ENCODE data around the gene ARSJ.

The ARSJ gene

GRCh38 chr4:113921089-113921794, 58.2 kb downstream of the ARSJ start:
- Mint-ChIP-seq H3K4me1 (ENCODE audit: low read depth) (peaks cover 4% of the 10 kb centered on the region), H3K36me3 (ENCODE audit: low read depth) (no peaks in the 10 kb centered on the region), H3K27me3 (no peaks in the 10 kb centered on the region), H3K4me3 (no peak overlapping the region), H3K27ac (no peak overlapping the region), H3K9me3 (no peaks in the 10 kb centered on the region)
- no peak for DNase-seq

DNA sequence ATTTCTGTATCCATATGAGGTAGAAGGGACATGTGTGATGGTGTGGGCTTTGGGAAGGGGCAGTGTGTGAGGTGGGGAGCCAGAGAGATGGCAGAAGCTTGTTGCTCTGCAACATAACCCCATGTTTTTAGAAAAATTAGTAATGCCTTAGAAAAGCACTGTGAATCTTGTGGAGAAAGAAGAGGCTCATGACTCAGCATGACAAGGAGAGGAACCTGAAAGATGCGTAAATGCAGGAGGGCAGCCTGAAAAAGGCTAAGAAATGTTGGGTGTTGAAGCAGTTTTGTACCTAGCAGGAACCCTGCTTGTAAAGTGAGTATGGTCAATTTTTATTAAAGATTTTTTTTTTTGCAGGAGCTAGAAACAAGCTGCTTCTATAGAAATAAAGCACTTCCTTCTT, 59.8 kb downstream of the ARSJ start:
- Mint-ChIP-seq H3K9me3 (no peaks in the 10 kb centered on the region), H3K27me3 (no peaks in the 10 kb centered on the region)

GRCh38 chr4:113919145-113919544, 60.3 kb downstream of the ARSJ start:
- no peak for DNase-seq
- H3K4me1 Mint-ChIP-seq (ENCODE audit: low read depth): peaks cover 4% of the 10 kb centered on the region
- H3K27me3 Mint-ChIP-seq: no peaks in the 10 kb centered on the region
- H3K27ac Mint-ChIP-seq: no peak overlapping the region
- no peaks in the 10 kb centered on the region for H3K9me3 Mint-ChIP-seq
- H3K4me3 Mint-ChIP-seq: no peak overlapping the region
- no peaks in the 10 kb centered on the region for H3K36me3 Mint-ChIP-seq (ENCODE audit: low read depth)

More for the DNA sequence above, 59.8 kb downstream of the ARSJ start:
- no peaks in the 10 kb centered on the region for H3K36me3 Mint-ChIP-seq (ENCODE audit: low read depth)
- H3K4me3 Mint-ChIP-seq: no peak overlapping the region
- no peak overlapping the region for H3K27ac Mint-ChIP-seq
- H3K4me1 Mint-ChIP-seq (ENCODE audit: low read depth): peaks cover 4% of the 10 kb centered on the region
- DNase-seq: no peak

DNA sequence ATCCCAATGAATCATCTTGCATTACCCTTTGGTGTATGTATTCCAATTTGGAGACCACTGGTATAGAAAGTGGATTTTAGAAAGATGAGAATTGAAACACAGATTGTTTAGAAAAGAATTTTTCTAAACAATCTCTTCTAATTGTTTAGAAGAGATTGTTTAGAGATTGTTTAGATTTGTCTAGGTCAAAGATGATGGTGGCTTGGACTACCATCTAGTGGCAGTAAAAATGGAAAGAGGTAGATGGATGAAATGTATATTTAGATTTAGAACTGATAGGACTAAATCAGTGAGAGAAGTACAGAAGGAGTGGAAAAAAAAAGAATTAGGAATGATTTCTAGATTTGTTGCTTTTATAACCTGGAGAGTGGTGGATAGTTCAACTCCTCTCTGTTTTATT, 70.6 kb downstream of the ARSJ start:
- Mint-ChIP-seq H3K36me3 (ENCODE audit: low read depth) (no peaks in the 10 kb centered on the region), H3K27me3 (no peaks in the 10 kb centered on the region), H3K4me1 (ENCODE audit: low read depth) (peaks cover 24% of the 10 kb centered on the region), H3K9me3 (peaks cover 5% of the 10 kb centered on the region), H3K27ac (no peak overlapping the region), H3K4me3 (no peak overlapping the region)
- no peak for DNase-seq

DNA sequence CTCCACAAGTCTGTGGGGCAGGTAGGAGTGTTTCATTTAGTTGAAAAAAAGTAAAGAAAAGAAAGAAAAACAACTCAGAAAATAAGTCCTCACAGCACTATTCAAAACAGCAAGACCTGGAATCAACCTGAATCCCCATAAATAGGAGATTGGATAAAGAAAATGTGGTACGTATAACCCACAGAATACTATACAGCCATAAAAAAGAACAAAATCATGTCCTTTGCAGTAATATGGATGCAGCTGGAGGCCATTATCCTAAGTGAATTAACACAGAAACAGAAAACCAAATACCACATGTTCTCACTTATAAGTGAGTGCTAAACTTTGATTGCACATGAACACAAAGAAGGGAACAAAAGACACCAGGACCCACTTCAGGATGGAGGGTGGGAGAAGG, 71.9 kb downstream of the ARSJ start:
- no peak overlapping the region for H3K4me3 Mint-ChIP-seq
- H3K4me1 Mint-ChIP-seq (ENCODE audit: low read depth): peaks cover 37% of the 10 kb centered on the region
- H3K36me3 Mint-ChIP-seq (ENCODE audit: low read depth): no peaks in the 10 kb centered on the region
- no peaks in the 10 kb centered on the region for H3K27me3 Mint-ChIP-seq
- H3K27ac Mint-ChIP-seq: no peak overlapping the region
- no peak for DNase-seq
- H3K9me3 Mint-ChIP-seq: peaks cover 5% of the 10 kb centered on the region

DNA sequence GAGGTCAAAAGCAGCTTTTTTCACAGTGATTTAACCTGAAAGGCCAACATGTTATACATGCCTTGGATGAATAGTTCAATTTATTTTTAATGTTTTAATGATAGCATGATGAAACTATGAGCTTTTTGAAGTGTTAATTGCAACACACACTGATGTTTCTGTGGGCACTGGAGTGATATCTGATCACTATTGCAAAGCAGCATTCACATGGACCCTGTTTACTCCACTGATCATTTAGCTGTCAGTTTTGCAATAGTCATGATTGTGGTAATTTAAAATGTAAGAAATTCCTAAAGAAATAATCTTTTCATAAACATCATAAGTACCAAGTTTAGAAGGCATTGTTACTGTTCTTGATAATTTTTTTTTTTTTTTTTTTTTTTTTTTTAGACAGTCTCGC, 74.1 kb downstream of the ARSJ start:
- H3K27ac Mint-ChIP-seq: no peak overlapping the region

GRCh38 chr4:113904877-113905276, 74.6 kb downstream of the ARSJ start:
- Mint-ChIP-seq H3K27ac (no peak overlapping the region), H3K4me3 (no peak overlapping the region), H3K4me1 (ENCODE audit: low read depth) (peaks cover 53% of the 10 kb centered on the region), H3K9me3 (peaks cover 5% of the 10 kb centered on the region), H3K27me3 (no peaks in the 10 kb centered on the region), H3K36me3 (ENCODE audit: low read depth) (no peaks in the 10 kb centered on the region)
- DNase-seq: no peak

More for the DNA sequence above, 74.1 kb downstream of the ARSJ start:
- DNase-seq: no peak
- H3K36me3 Mint-ChIP-seq (ENCODE audit: low read depth): no peaks in the 10 kb centered on the region
- H3K4me1 Mint-ChIP-seq (ENCODE audit: low read depth): peaks cover 48% of the 10 kb centered on the region
- no peaks in the 10 kb centered on the region for H3K27me3 Mint-ChIP-seq
- H3K9me3 Mint-ChIP-seq: peaks cover 5% of the 10 kb centered on the region
- H3K4me3 Mint-ChIP-seq: no peak overlapping the region

DNA sequence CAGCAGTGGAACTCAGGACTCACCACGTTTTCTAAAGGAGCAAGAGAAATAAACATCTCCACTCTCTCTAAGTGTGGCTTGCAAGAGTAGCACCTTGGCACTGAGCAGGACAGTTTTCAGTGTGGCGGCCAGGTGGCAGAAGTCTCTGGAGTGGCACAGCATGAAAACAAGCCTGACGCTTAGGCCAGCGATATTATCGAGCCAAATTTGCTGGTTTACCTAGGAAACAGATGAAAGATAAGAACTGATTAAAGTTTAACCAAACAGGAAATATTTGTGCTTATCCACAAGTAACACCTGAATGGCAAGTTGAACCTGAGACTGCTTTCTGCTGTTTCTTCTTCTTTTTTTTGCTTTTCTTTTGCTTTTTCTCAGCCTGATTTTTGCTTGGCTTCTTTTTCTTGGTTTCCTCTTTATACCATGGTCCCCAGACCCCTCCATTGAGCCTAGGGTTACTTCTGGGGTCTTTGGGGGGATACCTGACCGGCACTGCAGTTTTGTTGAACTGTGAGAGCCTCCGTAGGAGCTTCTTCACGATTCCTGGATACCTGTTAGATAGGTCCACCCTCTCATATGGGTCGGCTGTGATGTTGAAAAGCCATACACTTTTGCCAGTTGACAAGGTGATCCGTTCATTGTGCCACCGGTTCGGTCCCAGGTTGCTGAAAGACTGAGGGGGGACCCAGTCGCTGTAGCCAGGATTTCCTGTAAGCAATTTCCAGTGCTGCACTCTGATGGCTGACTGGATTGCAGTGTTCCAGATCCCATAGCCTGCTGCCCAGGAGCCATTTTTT, 77.3 kb downstream of the ARSJ start:
- no peaks in the 10 kb centered on the region for H3K27me3 Mint-ChIP-seq
- no peaks in the 10 kb centered on the region for H3K36me3 Mint-ChIP-seq (ENCODE audit: low read depth)
- peak overlapping the region; percentile 62 for H3K4me3 Mint-ChIP-seq
- peaks cover 3% of the 10 kb centered on the region for H3K9me3 Mint-ChIP-seq
- peak overlapping the region; percentile 81 for H3K27ac Mint-ChIP-seq
- DNase-seq: peak; percentile 59
- peaks cover 72% of the 10 kb centered on the region for H3K4me1 Mint-ChIP-seq (ENCODE audit: low read depth)

- Mint-ChIP-seq H3K9me3 (peaks cover 3% of the 10 kb centered on the region), H3K4me3 (no peak overlapping the region), H3K27ac (peak overlapping the region; percentile 85), H3K36me3 (ENCODE audit: low read depth) (no peaks in the 10 kb centered on the region), H3K27me3 (no peaks in the 10 kb centered on the region), H3K4me1 (ENCODE audit: low read depth) (peaks cover 61% of the 10 kb centered on the region)
- DNase-seq: no peak
Observed at GRCh38 chr4:113899271-113900070, 80.0 kb downstream of the ARSJ start.

DNA sequence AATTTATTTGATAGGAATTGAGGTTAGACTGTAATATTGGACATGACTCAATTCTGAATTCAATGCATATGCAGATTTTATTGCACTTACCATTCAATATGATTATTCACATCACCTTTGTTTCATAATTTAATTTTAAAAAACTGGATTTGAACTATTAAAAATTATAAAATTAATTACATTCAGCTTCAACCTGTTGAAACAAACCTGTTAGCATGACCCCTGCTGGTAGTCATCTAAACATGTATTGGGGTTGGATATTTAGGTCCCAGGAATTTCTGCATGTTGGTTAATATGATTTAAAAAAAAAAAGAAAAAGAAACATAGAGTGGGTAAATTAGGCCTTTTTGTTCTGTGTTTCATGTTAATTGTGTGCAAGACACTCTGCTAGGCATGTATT, 85.9 kb downstream of the ARSJ start:
- Mint-ChIP-seq H3K36me3 (ENCODE audit: low read depth) (peaks cover 3% of the 10 kb centered on the region), H3K27ac (no peak overlapping the region), H3K4me1 (ENCODE audit: low read depth) (peaks cover 21% of the 10 kb centered on the region), H3K9me3 (peaks cover 10% of the 10 kb centered on the region), H3K27me3 (no peaks in the 10 kb centered on the region), H3K4me3 (no peak overlapping the region)
- DNase-seq: no peak

GRCh38 chr4:113888006-113888405, 91.4 kb downstream of the ARSJ start:
- Mint-ChIP-seq H3K9me3 (peaks cover 12% of the 10 kb centered on the region), H3K27me3 (no peaks in the 10 kb centered on the region), H3K36me3 (ENCODE audit: low read depth) (peaks cover 3% of the 10 kb centered on the region), H3K4me1 (ENCODE audit: low read depth) (peaks cover 7% of the 10 kb centered on the region), H3K4me3 (no peak overlapping the region), H3K27ac (no peak overlapping the region)
- DNase-seq: no peak

GRCh38 chr4:113885291-113885690, 94.2 kb downstream of the ARSJ start:
- Mint-ChIP-seq H3K27ac (no peak overlapping the region), H3K36me3 (ENCODE audit: low read depth) (peaks cover 3% of the 10 kb centered on the region), H3K4me1 (ENCODE audit: low read depth) (peaks cover 3% of the 10 kb centered on the region), H3K9me3 (peaks cover 12% of the 10 kb centered on the region), H3K27me3 (no peaks in the 10 kb centered on the region), H3K4me3 (no peak overlapping the region)
- no peak for DNase-seq

DNA sequence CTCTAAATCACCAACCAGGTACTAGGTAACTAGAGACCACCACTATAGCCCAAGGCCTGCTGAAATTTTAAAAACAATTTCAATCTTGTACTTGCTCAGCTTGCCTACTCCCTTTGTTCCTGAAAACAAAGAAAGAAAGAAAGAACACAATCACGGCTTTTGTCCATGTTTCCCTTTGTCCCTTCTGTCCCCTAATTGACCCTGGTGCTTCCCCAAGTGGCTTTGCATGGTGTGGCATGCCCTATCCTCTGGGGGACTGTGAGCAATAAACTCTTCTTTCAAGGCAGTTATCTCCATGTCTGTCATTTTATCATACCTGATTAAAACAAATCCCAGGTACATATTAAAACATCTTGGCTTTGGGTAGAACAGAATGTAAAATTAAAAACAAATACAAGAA, 94.8 kb downstream of the ARSJ start:
- Mint-ChIP-seq H3K36me3 (ENCODE audit: low read depth) (no peaks in the 10 kb centered on the region), H3K4me1 (ENCODE audit: low read depth) (peaks cover 5% of the 10 kb centered on the region), H3K27me3 (no peaks in the 10 kb centered on the region), H3K27ac (no peak overlapping the region), H3K9me3 (peaks cover 5% of the 10 kb centered on the region), H3K4me3 (no peak overlapping the region)
- DNase-seq: no peak

- H3K4me1 Mint-ChIP-seq (ENCODE audit: low read depth): peaks cover 9% of the 10 kb centered on the region
- peaks cover 5% of the 10 kb centered on the region for H3K9me3 Mint-ChIP-seq
- H3K27ac Mint-ChIP-seq: no peak overlapping the region
- DNase-seq: no peak
- H3K4me3 Mint-ChIP-seq: no peak overlapping the region
- no peaks in the 10 kb centered on the region for H3K27me3 Mint-ChIP-seq
- no peaks in the 10 kb centered on the region for H3K36me3 Mint-ChIP-seq (ENCODE audit: low read depth)
Observed at GRCh38 chr4:113882668-113883067, 96.8 kb downstream of the ARSJ start.

Data from activated T-cell treated with anti-CD3 and anti-CD28 coated beads, Interleukin-2, amount 50 U/mL, for 24 hours (primary cell).